Esophagus muscularis mucosa (tissue), 3 donors: ENCODE measurements around the gene PTPN18.

Experiments used
- POLR2AphosphoS5 ChIP-seq, 2 donors: sonication (generic); formaldehyde crosslinking; IDR thresholded peaks; one replicate each; pipeline ENCODE4 v1.6.1; 2017; ENCODE audit warnings: antibody characterized with exemption in 2 of 2
- TF ChIP-seq, protein P1 (sequence below), 3 experiments: fragments of 200-600 bp in 2 of 3; fragments of 450-650 bp in 1 of 3; sonication (generic) in 2 of 3; IDR thresholded peaks; one replicate each; pipeline ENCODE4 v1.5.1; 2017 to 2019; ENCODE audit warnings: antibody characterized with exemption in 3 of 3, mild to moderate bottlenecking in 2 of 3, moderate library complexity in 1 of 3

DNA sequence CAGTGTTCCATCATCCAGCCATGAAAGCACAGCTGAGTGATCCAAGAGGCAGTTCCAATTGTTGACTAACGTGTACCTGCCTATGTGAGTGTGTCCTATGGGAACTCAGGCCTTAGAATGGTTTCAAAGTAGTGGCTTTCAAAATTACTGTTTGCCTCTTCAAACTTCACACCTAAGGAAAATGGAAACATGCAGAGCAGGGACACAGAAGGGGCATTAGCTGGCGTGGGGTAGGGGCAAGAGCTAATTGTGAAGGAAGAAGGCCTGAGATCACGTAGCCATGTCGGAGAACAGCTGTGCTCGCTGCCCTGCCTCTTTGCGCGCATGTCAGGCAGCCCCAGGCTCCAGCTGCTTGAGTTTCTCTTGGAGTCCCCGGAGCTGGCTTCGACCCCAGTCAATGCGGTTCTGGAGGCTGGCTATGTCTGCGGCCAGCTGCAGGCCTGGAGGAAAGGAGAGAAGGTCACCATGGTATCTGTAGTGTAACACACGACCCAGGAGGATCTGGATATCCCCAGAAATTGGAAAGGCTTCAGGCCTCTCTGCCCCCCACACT, 17.0 kb upstream of the PTPN18 start:
- TF ChIP-seq, protein P1, sequence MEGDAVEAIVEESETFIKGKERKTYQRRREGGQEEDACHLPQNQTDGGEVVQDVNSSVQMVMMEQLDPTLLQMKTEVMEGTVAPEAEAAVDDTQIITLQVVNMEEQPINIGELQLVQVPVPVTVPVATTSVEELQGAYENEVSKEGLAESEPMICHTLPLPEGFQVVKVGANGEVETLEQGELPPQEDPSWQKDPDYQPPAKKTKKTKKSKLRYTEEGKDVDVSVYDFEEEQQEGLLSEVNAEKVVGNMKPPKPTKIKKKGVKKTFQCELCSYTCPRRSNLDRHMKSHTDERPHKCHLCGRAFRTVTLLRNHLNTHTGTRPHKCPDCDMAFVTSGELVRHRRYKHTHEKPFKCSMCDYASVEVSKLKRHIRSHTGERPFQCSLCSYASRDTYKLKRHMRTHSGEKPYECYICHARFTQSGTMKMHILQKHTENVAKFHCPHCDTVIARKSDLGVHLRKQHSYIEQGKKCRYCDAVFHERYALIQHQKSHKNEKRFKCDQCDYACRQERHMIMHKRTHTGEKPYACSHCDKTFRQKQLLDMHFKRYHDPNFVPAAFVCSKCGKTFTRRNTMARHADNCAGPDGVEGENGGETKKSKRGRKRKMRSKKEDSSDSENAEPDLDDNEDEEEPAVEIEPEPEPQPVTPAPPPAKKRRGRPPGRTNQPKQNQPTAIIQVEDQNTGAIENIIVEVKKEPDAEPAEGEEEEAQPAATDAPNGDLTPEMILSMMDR (IDR thresholded peaks at IDR 0.05): no peak
- TF ChIP-seq POLR2AphosphoS5 (IDR thresholded peaks at IDR 0.05): no peak
